IMR-90 (cell line): ENCODE measurements around the gene LIMK2.
A peak's percentile ranks its signal among the peaks of the same experiment; 100 is the strongest.

Experiments
- MXI1 ChIP-seq: IDR thresholded peaks from 2 replicates; pipeline ENCODE4 v1.6.1; 2012; ENCODE audit warnings: low read depth, mild to moderate bottlenecking, low read length, moderate library complexity, borderline replicate concordance
- RAD21 ChIP-seq: IDR thresholded peaks from 2 replicates; pipeline ENCODE4 v1.6.1; 2012; ENCODE audit warnings: low read length, improper control_type of control experiment

DNA sequence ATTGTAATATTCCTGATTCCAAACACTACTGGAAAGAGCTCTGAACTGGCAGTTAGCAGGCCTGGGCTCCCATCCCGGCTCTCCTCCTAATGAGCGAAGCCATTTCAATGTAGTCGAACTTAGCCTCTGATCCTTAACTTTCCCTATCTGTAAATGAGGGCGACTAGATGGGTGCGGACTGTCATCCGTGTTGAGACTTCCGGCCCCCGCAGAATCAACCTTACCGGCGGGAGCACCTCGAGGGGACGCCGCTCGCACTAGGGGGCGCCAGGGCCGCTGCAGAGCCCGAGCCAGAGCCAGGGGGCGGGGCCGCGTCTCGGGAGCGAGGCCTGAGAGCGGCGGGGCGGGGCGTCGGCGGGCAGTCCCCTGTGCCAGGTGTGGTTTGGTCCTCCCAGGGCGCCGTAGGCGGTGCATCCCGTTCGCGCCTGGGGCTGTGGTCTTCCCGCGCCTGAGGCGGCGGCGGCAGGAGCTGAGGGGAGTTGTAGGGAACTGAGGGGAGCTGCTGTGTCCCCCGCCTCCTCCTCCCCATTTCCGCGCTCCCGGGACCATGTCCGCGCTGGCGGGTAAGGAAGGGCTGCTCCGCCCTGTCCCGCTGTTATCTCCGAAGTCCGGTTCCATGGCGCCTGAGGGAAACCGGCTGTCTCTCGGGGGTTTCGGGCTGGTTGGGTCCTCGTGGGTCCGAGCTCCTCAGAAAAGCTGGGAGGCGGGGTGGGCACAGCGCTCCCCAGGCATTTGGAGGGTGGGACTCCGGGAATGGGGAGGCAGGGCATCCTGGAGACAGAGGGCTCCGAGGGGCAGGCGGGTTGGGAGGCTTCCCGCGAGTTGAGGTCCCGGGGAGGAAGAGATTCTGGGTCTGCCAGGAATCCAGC, at the start of gene LIMK2:
- peak; percentile 70 for TF ChIP-seq RAD21
- no peak; the same call in none of the 2 replicates for TF ChIP-seq MXI1
